Dedifferentiated amniotic fluid mesenchymal stem cell (primary cell): Measurements from ENCODE around the gene HRH1.
"Not testable (repeated sequence)": the region's sequence is repeated elsewhere in the genome, so short reads cannot be mapped to it uniquely, and the experiment has no call there.

Source experiments
- DNase-seq: peaks from one replicate; pipeline ENCODE4 v3.0.0-alpha.2; 2016; ENCODE audit errors: extremely low spot score

HRH1 gene

GRCh38 chr3:11143476-11143875 is 10.8 kb upstream of the HRH1 start:
- DNase-seq = no peak

DNA sequence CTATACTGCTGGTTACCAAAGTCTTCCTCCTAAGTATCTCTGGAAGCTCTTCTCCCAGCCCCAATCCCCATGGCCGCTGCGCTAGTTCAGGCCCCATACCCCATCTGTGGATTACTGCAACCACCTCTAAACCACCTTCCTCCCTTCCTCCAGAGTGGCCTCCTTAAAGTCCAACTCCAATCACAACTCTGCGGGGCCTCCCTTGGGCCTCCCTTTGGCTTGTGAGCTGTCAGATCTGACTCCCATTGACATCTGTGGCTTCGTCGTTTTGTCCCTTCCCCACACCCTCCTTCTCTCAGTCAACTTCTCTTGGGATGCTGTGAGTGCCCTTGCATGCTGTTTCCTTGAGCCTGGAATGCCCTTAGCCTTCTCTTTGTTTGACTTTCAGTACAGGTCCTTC is 9.3 kb upstream of the HRH1 start:
- DNase-seq = no peak

DNA sequence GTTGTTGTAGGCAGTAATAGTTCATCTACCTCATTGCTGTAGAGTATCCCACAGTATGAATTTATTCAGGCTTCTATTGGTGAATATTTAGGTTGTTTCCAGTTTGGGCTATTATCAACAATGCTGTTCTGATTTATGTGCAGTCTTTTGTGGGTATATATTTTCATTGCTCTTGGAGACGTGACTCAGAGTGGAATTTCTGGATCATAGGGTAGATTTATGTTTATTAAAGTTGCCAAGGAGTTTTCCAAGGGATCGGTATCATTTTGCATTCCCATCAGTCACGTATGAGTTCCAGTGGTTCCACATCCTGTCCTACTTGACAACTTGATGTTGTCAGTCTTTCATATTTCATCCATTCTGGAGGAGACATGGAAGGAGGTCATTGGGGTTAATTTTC is 8.4 kb upstream of the HRH1 start:
- peak; percentile 83 for DNase-seq

DNA sequence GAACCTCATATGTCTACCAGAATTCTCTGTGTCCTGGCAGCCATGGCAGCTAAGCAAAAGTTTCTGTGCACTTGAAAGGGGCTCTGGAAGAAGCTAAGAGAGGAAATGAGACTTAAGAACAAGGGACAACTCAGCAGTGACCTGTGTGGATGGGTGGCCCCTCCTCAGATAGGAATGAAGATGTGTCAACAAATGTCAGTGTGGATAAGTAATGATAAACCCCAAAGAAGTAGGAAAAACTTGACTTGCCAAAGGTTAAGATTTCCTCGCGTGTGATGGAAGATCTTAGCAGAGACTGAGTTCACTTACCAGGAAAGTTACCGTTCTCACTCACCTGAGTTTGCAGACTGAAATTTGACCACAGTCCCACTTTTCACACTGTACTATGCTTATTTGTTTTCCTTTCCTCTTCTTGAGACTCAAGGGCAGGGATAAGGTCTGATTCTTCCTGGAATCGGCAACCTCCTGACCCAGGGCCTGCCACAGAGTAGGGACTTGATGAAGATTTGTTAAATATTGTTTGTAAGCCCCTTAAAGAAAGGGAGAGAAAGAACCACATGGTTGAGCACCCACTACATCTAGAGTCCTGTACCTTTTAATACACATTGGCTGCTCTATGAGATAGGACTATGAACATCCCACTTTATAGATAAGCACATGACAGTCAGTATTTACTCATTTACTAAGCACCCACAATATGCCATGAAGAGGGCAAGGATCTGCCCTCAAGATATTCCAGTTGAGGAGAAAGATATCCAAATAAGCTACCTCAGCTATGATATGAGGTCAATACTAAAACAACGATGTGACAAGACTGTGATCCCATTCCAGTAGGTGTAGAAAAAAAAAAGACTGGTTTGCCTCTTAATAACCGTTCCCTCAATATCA is 7.3 kb upstream of the HRH1 start:
- DNase-seq = no peak

GRCh38 chr3:11150256-11150655 is 4.0 kb upstream of the HRH1 start:
- DNase-seq = no peak

DNA sequence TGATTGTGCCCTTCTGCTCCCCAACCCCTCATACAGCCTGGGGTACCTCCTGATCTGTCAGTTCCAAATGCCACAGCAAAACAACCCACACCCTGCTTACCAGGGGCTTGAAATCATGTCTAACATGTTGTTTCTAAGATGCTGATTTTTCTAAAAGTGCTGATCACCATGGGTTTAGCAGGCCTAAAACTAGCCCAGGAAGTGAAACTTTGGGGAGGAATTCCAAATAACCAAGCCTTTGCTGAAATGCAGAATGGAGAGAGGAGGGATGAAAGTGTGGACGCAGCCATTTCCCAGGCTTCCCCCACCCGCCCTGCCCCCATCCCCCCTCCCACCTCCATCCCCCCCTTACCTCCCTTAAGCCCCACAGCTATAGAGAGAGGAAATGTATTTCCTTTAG is 2.0 kb upstream of the HRH1 start:
- no peak for DNase-seq

GRCh38 chr3:11154953-11155325 is 646 bp downstream of the HRH1 start:
- no peak for DNase-seq

- peak; percentile 73 for DNase-seq
Measured at GRCh38 chr3:11155341-11156025, 1.2 kb downstream of the HRH1 start.

DNA sequence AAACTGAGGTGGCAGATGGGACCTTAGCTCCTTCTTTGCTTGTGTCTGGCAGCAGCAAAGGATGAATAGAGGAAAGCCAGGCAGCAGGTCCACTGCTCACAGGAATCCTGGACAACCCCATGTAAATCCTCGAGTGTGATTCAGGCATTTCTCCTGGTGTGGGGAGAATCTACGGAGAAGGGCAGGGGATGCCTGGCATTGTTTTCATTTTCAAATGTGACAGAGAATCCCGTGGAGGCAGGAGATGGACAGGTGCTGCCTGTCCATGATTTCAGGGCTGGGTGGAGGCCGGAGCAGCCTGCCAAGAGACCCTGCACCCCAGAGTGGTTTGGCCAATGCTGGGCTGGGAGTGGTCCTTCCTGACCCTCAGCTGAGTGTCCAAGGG is 1.7 kb downstream of the HRH1 start:
- no peak for DNase-seq

DNA sequence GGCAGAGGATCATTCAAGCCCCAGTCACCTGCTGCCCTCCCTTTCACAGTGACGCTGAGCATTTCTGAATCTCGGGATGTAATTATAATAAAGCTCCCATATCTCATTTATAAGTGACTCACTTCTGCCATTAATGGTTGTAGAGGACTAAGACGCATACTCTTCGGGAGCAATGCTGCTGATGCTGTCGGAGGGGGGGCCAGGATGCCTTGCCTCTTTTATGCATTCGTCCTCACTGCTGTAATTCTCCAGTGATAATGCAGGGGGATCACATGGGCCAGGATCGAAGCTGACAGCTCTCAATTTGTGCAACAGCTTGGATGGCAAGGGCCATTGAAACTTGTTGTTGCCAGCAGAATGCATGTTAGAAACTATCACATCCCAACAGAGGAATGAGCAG is 3.1 kb downstream of the HRH1 start:
- no peak for DNase-seq

- DNase-seq = peak; percentile 73
Measured at GRCh38 chr3:11159421-11159904, 5.2 kb downstream of the HRH1 start.

GRCh38 chr3:11161666-11162065 is 7.4 kb downstream of the HRH1 start:
- no peak for DNase-seq

GRCh38 chr3:11162401-11163345 is 8.4 kb downstream of the HRH1 start:
- DNase-seq = no peak

DNA sequence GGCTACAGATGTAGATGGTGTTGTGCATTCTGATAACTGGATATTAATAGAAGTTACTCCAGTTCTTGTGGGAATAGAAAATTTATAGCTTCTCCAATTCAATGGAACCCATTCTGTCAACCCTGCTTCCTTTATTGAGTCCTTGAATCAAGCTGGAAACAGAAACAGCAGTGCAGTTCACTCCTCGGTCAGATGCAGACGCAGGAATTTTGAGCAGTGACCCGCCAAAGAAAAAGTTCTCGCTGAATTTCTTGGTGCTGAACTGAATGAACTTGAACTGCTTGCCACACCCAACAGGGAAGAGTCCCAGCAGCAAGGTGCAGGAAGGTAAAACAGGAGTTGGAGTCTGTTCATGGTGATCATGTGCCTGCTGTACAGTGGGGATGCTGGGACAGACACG is 10.3 kb downstream of the HRH1 start:
- DNase-seq = no peak

DNA sequence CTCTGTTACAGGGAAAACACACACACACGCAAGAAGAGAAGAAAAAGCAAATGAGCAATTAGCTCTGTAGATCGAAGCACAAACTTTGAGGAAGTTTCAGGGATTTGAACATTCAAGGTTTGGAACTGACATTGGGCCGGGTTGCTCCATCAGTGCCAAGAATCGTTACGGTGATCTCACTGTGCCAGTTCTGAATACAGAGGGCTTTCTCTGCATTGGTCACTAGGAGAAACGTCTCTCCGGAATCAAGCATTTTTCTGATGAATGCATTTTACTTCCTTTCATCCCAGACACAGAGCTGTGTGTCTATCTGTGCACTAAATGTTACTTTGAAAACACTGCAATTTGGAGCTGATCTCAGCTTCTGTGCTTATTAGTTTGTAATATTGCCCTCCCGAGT is 11.2 kb downstream of the HRH1 start:
- no peak for DNase-seq

DNA sequence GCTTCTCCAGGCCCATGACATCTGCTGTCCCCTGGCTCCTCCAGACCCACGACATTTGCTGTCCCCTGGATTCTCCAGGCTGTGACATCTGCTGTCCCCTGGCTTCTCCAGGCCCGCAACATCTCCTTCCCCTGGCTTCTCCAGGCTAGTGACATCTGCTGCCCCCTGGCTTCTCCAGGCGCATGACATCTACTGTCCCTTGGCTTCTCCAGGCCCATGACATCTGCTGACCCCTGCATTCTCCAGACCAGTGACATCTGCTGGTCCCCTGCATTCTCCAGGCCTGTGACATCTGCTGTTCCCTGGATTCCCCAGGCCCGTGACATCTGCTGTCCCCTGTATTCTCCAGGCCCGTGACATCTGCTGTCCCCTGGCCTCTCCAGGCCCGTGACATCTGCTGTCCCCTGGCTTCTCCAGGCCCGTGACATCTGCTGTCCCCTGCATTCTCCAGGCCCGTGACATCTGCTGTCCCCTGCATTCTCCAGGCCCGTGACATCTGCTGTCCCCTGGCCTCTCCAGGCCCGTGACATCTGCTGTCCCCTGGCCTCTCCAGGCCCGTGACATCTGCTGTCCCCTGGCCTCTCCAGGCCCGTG is 12.6 kb downstream of the HRH1 start:
- not testable (repeated sequence) for DNase-seq

DNA sequence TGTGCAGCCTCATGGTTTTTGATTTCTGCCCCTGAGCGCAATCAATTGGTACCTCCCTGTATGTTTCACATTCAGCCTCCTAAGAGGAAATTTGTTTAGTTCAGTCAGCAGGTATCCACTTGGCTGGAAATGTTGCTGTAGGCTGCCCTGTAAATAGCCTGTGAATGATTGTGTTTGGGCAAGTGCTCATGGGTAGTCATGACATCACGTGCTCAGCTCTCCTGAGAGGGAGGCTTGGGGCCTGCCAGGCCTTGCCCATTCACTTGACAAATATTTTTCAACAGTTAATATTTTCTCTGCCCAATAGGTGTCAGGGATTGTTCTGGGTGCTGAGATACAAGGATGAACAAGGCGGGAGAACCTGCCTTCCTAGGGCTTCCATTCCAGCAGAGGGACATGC is 13.3 kb downstream of the HRH1 start:
- DNase-seq = no peak

GRCh38 chr3:11168406-11168805 is 14.1 kb downstream of the HRH1 start:
- no peak for DNase-seq

- no peak for DNase-seq
Measured at GRCh38 chr3:11168881-11169805, 14.8 kb downstream of the HRH1 start.

- no peak for DNase-seq
Measured at GRCh38 chr3:11170052-11170770, 15.9 kb downstream of the HRH1 start.
